H1 (cell line): ENCODE results near the gene ABHD16B. TPM values are rescaled to one million over a fixed set of nuclear protein-coding genes. Genes with fewer than 3 reads are reported as not detected.

Experiments used
- CTCF ChIA-PET: fragments of 300-600 bp; sonication (Branson Sonifier 250); formaldehyde crosslinking; loops from one replicate; lab custom pipeline; 2021; ENCODE audit not compliant: partially characterized antibody; lab: Charles Lee
- POLR2A ChIA-PET: fragments of 300-600 bp; sonication (Branson Sonifier 250); formaldehyde crosslinking; loops from one replicate; lab custom pipeline; 2021; ENCODE audit warnings: inconsistent platforms; ENCODE audit not compliant: partially characterized antibody; lab: Charles Lee
- DNase-seq, 2 experiments: peaks; one replicate each; pipeline versions ENCODE4 v3.0.0 to v3.0.0-alpha.2; 2010 to 2022; ENCODE audit warnings: low spot score in 2 of 2, low read depth in 1 of 2, mixed read lengths in 1 of 2
- FAIRE-seq: peaks from 2 replicates; lab custom pipeline; 2011; peaks lifted over from hg19 to GRCh38; lab: Jason Lieb, UNC
- H2AFZ ChIP-seq: 2 replicates; pipeline ENCODE4 v1.8.1; 2012; ENCODE audit warnings: low read length, inconsistent platforms
- H2AK5ac ChIP-seq: 2 replicates; pipeline ENCODE4 v1.6.1; 2013; ENCODE audit warnings: low read depth, low read length
- H2BK120ac ChIP-seq: replicated peaks from 2 replicates; pipeline ENCODE3; 2013; ENCODE audit warnings: low read depth, low read length, inconsistent platforms
- H2BK12ac ChIP-seq: 2 replicates; pipeline ENCODE4 v1.6.1; 2013; ENCODE audit warnings: low read depth, low read length
- H2BK15ac ChIP-seq: 2 replicates; pipeline ENCODE4 v1.6.1; 2013; ENCODE audit warnings: low read length
- H2BK20ac ChIP-seq: 2 replicates; pipeline ENCODE4 v1.6.1; 2013; ENCODE audit warnings: low read length
- H2BK5ac ChIP-seq: 2 replicates; pipeline ENCODE4 v1.6.1; 2013; ENCODE audit warnings: low read depth, low read length
- H3K14ac ChIP-seq: 2 replicates; pipeline ENCODE4 v1.6.1; 2013; ENCODE audit warnings: inconsistent platforms; ENCODE audit not compliant: insufficient read length
- H3K18ac ChIP-seq: 2 replicates; pipeline ENCODE4 v1.6.1; 2013; ENCODE audit warnings: low read length; ENCODE audit errors: extremely low read depth
- H3K23ac ChIP-seq: 2 replicates; pipeline ENCODE4 v1.6.1; 2013; ENCODE audit warnings: inconsistent platforms; ENCODE audit not compliant: insufficient read length
- H3K23me2 ChIP-seq: 2 replicates; pipeline ENCODE4 v1.6.1; 2013; ENCODE audit warnings: low read depth, low read length
- H3K27ac ChIP-seq: 2 replicates; pipeline ENCODE4 v1.6.1; 2011; ENCODE audit warnings: low read depth, low read length, inconsistent platforms
- H3K27me3 ChIP-seq, 4 experiments: replicated peaks in 1 of 4; 1 replicate in 1 of 4; 2 replicates in 3 of 4; pipeline versions ENCODE4 v1.6.1 to v1.8.1; 2011 to 2013; ENCODE audit warnings: low read length in 3 of 4, mild to moderate bottlenecking in 3 of 4, inconsistent platforms in 2 of 4, mixed read lengths in 2 of 4, moderate library complexity in 1 of 4; ENCODE audit not compliant: control insufficient read depth in 3 of 4, insufficient read depth in 3 of 4; ENCODE audit errors: extremely low read depth in 1 of 4
- H3K36me3 ChIP-seq, 4 experiments: 2 replicates each; pipeline versions ENCODE4 v1.6.1 to v1.8.1; 2011 to 2013; ENCODE audit warnings: mild to moderate bottlenecking in 4 of 4, low read length in 3 of 4, moderate library complexity in 2 of 4, control low read depth in 1 of 4, inconsistent platforms in 1 of 4; ENCODE audit not compliant: insufficient read depth in 4 of 4, control insufficient read depth in 2 of 4
- H3K4ac ChIP-seq: replicated peaks from 2 replicates; pipeline ENCODE3; 2013; ENCODE audit warnings: low read length, low read depth, mixed read lengths, inconsistent platforms; ENCODE audit not compliant: insufficient read length
- H3K4me1 ChIP-seq, 4 experiments: replicated peaks in 1 of 4; 1 replicate in 1 of 4; 2 replicates in 3 of 4; pipeline versions ENCODE4 v1.6.1 to v1.8.1; 2011 to 2013; ENCODE audit warnings: low read length in 3 of 4, inconsistent platforms in 2 of 4, mixed read lengths in 1 of 4; ENCODE audit not compliant: insufficient read depth in 4 of 4, control insufficient read depth in 3 of 4
- H3K4me2 ChIP-seq, 2 experiments: 2 replicates each; pipeline versions ENCODE4 v1.6.1 to v1.8.1; 2011 to 2013; ENCODE audit warnings: low read depth in 2 of 2, low read length in 2 of 2, control low read depth in 1 of 2, inconsistent platforms in 1 of 2, mild to moderate bottlenecking in 1 of 2; ENCODE audit not compliant: insufficient read depth in 1 of 2
- H3K4me3 ChIP-seq, 4 experiments: fragments of 200-600, 300-600 bp in 1 of 4; sonication (generic), shearing (Covaris generic), sonication (Bioruptor Twin) in 1 of 4; 2 replicates each; pipeline versions ENCODE4 v1.5.1 to v1.8.1; 2011 to 2016; ENCODE audit warnings: low read length in 4 of 4, low read depth in 3 of 4, control low read depth in 2 of 4, inconsistent platforms in 2 of 4, mild to moderate bottlenecking in 2 of 4, mixed read lengths in 1 of 4, moderate library complexity in 1 of 4; ENCODE audit not compliant: insufficient read depth in 2 of 4; ENCODE audit errors: extremely low read depth in 1 of 4
- H3K56ac ChIP-seq: replicated peaks from 2 replicates; pipeline ENCODE3; 2013; ENCODE audit warnings: low read depth, mild to moderate bottlenecking, mixed read lengths, low read length, inconsistent platforms; ENCODE audit not compliant: insufficient read length
- H3K79me1 ChIP-seq: 2 replicates; pipeline ENCODE4 v1.6.1; 2013; ENCODE audit warnings: low read depth, low read length, control low read depth
- H3K79me2 ChIP-seq, 2 experiments: 2 replicates each; pipeline versions ENCODE4 v1.6.1 to v1.8.1; 2012 to 2013; ENCODE audit warnings: low read length in 2 of 2, mild to moderate bottlenecking in 2 of 2, inconsistent platforms in 1 of 2; ENCODE audit not compliant: insufficient read depth in 2 of 2, control insufficient read depth in 1 of 2
- H3K9ac ChIP-seq, 4 experiments: replicated peaks in 1 of 4; 1 replicate in 1 of 4; 2 replicates in 3 of 4; pipeline versions ENCODE4 v1.6.1 to v1.8.1; 2011 to 2013; ENCODE audit warnings: low read depth in 3 of 4, low read length in 3 of 4, control low read depth in 2 of 4, mild to moderate bottlenecking in 2 of 4, moderate library complexity in 2 of 4, inconsistent platforms in 1 of 4; ENCODE audit errors: extremely low read depth in 1 of 4
- H3K9me3 ChIP-seq, 2 experiments: 2 replicates each; pipeline versions ENCODE4 v1.6.1 to v1.8.1; 2012 to 2013; ENCODE audit warnings: mild to moderate bottlenecking in 2 of 2, moderate library complexity in 2 of 2, control low read depth in 1 of 2, inconsistent platforms in 1 of 2, low read depth in 1 of 2, low read length in 1 of 2, mixed read lengths in 1 of 2; ENCODE audit not compliant: insufficient read depth in 2 of 2
- H4K20me1 ChIP-seq, 2 experiments: replicated peaks in 1 of 2; 2 replicates each; pipeline versions ENCODE3 to v1.8.1; 2011 to 2013; ENCODE audit warnings: inconsistent platforms in 2 of 2, low read length in 2 of 2, mild to moderate bottlenecking in 1 of 2; ENCODE audit not compliant: insufficient read depth in 2 of 2, control insufficient read depth in 1 of 2
- H4K5ac ChIP-seq: 2 replicates; pipeline ENCODE4 v1.6.1; 2013; ENCODE audit warnings: low read length, low read depth, mixed read lengths, inconsistent platforms; ENCODE audit not compliant: insufficient read length
- H4K8ac ChIP-seq: 2 replicates; pipeline ENCODE4 v1.8.0; 2013; ENCODE audit warnings: mild to moderate bottlenecking, moderate library complexity, low read length, inconsistent platforms; ENCODE audit not compliant: insufficient read depth; ENCODE audit errors: extremely low read depth
- H4K91ac ChIP-seq: replicated peaks from 2 replicates; pipeline ENCODE3; 2013; ENCODE audit warnings: low read length, mixed read lengths, inconsistent platforms; ENCODE audit not compliant: insufficient read length
- EGR1 ChIP-seq: IDR thresholded peaks from 2 replicates; pipeline ENCODE4 v1.6.1; 2011; ENCODE audit warnings: low read depth, low read length, borderline replicate concordance
- FOSL1 ChIP-seq: IDR thresholded peaks from 2 replicates; pipeline ENCODE4 v1.6.1; 2011; ENCODE audit warnings: mild to moderate bottlenecking, low read depth, low read length, moderate library complexity; ENCODE audit not compliant: insufficient read depth
- GTF2F1 ChIP-seq: IDR thresholded peaks from 2 replicates; pipeline ENCODE4 v1.6.1; 2012; ENCODE audit warnings: low read depth, low read length, improper control_type of control experiment, borderline replicate concordance
- JUND ChIP-seq: IDR thresholded peaks from 2 replicates; pipeline ENCODE4 v1.6.1; 2011; ENCODE audit warnings: mild to moderate bottlenecking, improper control_type of control experiment, low read length
- POU5F1 ChIP-seq: IDR thresholded peaks from 2 replicates; pipeline ENCODE4 v1.6.1; 2011; ENCODE audit warnings: low read depth, mild to moderate bottlenecking, low read length, moderate library complexity
- RAD21 ChIP-seq, 2 experiments: IDR thresholded peaks in 1 of 2; conservative IDR thresholded peaks in 1 of 2; 2 replicates each; pipeline ENCODE4 v1.6.1; 2011; ENCODE audit warnings: low read depth in 2 of 2, low read length in 2 of 2, improper control_type of control experiment in 1 of 2, inconsistent platforms in 1 of 2, mild to moderate bottlenecking in 1 of 2, moderate library complexity in 1 of 2
- WGBS, 2 experiments: shearing (Covaris generic) in 1 of 2; methylation state at CpG; one replicate each; pipeline versions ENCODE4 v1.1.6 to v1.1.7; 2013 to 2015; ENCODE audit warnings: low lambda C conversion rate in 2 of 2, mixed read lengths in 2 of 2, inconsistent platforms in 1 of 2, low coverage in 1 of 2, missing lambda C conversion rate in 1 of 2; ENCODE audit not compliant: insufficient replicate concordance in 2 of 2, insufficient coverage in 1 of 2, insufficient read length in 1 of 2; ENCODE audit errors: extremely low coverage in 1 of 2, missing lambda C conversion rate in 1 of 2; 5-methylcytosine and 5-hydroxymethylcytosine counted together
- polyA plus RNA-seq, 7 experiments: library from polyadenylated mRNA; depleted of rRNA in 3 of 7; stranded (reverse) in 5 of 7; unstranded in 2 of 7; fragments of >200 nt in 5 of 7; fragments of 200-250 nt in 2 of 7; gene quantifications; 1 replicate in 5 of 7; 2 replicates in 1 of 7; 4 replicates in 1 of 7; pipeline versions ENCODE4 v1.2.1 to v1.2.3, GENCODE V29; 2011 to 2013; ENCODE audit warnings: missing spikeins in 2 of 7, mixed read lengths in 2 of 7
- total RNA-seq: library from RNA; stranded (reverse); fragmentation: NEBNext Ultra II Directional; extraction: Animal tissue kit (Norgen Biotek cat#: 25700); gene quantifications from 2 replicates; pipeline ENCODE4 v1.2.1, GENCODE V29; 2021
- TF ChIP-seq, protein P1 (sequence below): IDR thresholded peaks from 2 replicates; pipeline ENCODE4 v1.6.1; 2011; ENCODE audit warnings: low read length, improper control_type of control experiment

The ABHD16B gene
- total and polyA plus RNA-seq, 2 of the 8 experiments (the other 6 are each of a cell fraction or from before 2014, with no cell fraction given) = not detected

- Histone ChIP-seq H2BK15ac (no peak overlapping the region), H3K36me3 (no peaks in the 10 kb centered on the region; a peak in 1 of 8 replicates), H3K27ac (no peak overlapping the region), H2BK12ac (no peak overlapping the region), H3K4me3 (no peak overlapping the region), H4K5ac (no peak overlapping the region), H3K23me2 (peaks cover 4% of the 10 kb centered on the region; the same call in 1 of the 2 replicates), H3K27me3 (peaks cover 0 to 13% (median 11%) of the 10 kb centered on the region in 4 experiments; a peak in 5 of 7 replicates), H3K18ac (no peak overlapping the region), H3K23ac (no peak overlapping the region), H2BK20ac (no peak overlapping the region), H2AK5ac (no peak overlapping the region), H3K79me2 (peaks cover 14 to 65% of the 10 kb centered on the region in 2 experiments), H2BK5ac (no peak overlapping the region), H4K8ac (no peak overlapping the region), H3K9me3 (no peaks in the 10 kb centered on the region), H4K91ac (no peak overlapping the region), H3K9ac (0 out of 7 replicates have a peak overlapping the region, but pooled peaks of 1 of the 4 experiments have one; percentile 10), H2AFZ (no peak overlapping the region), H3K56ac (no peak overlapping the region), H3K4ac (no peak overlapping the region), H3K14ac (no peak overlapping the region), H4K20me1 (peaks cover 6 to 20% of the 10 kb centered on the region in 2 experiments), H2BK120ac (no peak overlapping the region), H3K4me2 (no peak overlapping the region), H3K79me1 (peaks cover 15% of the 10 kb centered on the region), H3K4me1 (peaks cover 3 to 9% (median 6%) of the 10 kb centered on the region in 4 experiments; a peak in 5 of 7 replicates)
- DNase-seq (no peak), FAIRE-seq (no peak)
- ChIA-PET CTCF (interaction anchor here (2.1 kb wide), 1 partner anchor 49 kb away, joined by 5 read pairs; no protein-coding TSS in a partner anchor), POLR2A (no interaction called here)
- WGBS, 2 experiments = 92% methylated on average over 22 of the region's 25 CpGs; no CpG with 5 or more reads in 1 of the 2 experiments
- TF ChIP-seq POU5F1 (no peak), GTF2F1 (no peak), FOSL1 (no peak), EGR1 (no peak), RAD21 (IDR thresholded peaks at IDR 0.05 in 1 of 2, conservative IDR thresholded peaks at IDR 0.05 in 1 of 2; ENCODE audit: low read depth in 2 of 2, low read length in 2 of 2) (no peak), JUND (no peak)
- TF ChIP-seq, protein P1, sequence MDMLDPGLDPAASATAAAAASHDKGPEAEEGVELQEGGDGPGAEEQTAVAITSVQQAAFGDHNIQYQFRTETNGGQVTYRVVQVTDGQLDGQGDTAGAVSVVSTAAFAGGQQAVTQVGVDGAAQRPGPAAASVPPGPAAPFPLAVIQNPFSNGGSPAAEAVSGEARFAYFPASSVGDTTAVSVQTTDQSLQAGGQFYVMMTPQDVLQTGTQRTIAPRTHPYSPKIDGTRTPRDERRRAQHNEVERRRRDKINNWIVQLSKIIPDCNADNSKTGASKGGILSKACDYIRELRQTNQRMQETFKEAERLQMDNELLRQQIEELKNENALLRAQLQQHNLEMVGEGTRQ = no peak
Observed at GRCh38 chr20:63825331-63826118, 35.8 kb upstream of the ABHD16B start.
